OCI-LY1 (cell line): ENCODE data around the gene ATP8B3.

ENCODE experiments used
- H2AFZ ChIP-seq: fragments of 200-600 bp; sonication (generic), shearing (Covaris generic); 2 replicates; pipeline ENCODE4 v1.6.0; 2014; ENCODE audit warnings: antibody characterized with exemption, mild to moderate bottlenecking, low read length
- H3F3A ChIP-seq: fragments of 200-600 bp; sonication (generic), shearing (Covaris generic); 2 replicates; pipeline ENCODE4 v1.6.0; 2014; ENCODE audit warnings: mild to moderate bottlenecking, antibody characterized with exemption, low read length, moderate library complexity; ENCODE audit not compliant: insufficient read depth
- H3K27ac ChIP-seq: fragments of 200-600 bp; sonication (generic); 2 replicates; pipeline ENCODE4 v1.5.1; 2014; ENCODE audit warnings: low read length, mixed run types, mild to moderate bottlenecking, low read depth; ENCODE audit not compliant: poor library complexity, severe bottlenecking
- H3K27me3 ChIP-seq: fragments of 200-600 bp; sonication (generic); 2 replicates; pipeline ENCODE4 v1.6.0; 2014; ENCODE audit warnings: antibody characterized with exemption, mild to moderate bottlenecking, low read length, moderate library complexity; ENCODE audit not compliant: insufficient read depth
- H3K36me3 ChIP-seq: fragments of 200-600 bp; sonication (generic); 2 replicates; pipeline ENCODE4 v1.6.1; 2014; ENCODE audit warnings: mild to moderate bottlenecking, antibody characterized with exemption, low read length, moderate library complexity, mixed read lengths; ENCODE audit not compliant: insufficient read depth
- H3K4me1 ChIP-seq: fragments of 200-600 bp; sonication (generic); 2 replicates; pipeline ENCODE4 v1.5.1; 2014; ENCODE audit warnings: mild to moderate bottlenecking, low read length, moderate library complexity; ENCODE audit not compliant: insufficient read depth, severe bottlenecking
- H3K4me2 ChIP-seq: fragments of 200-600 bp; sonication (generic), shearing (Covaris generic); 2 replicates; pipeline ENCODE4 v1.6.1; 2014; ENCODE audit warnings: low read length
- H3K4me3 ChIP-seq: fragments of 200-600 bp; sonication (generic); 2 replicates; pipeline ENCODE4 v1.5.1; 2014; ENCODE audit warnings: low read length, low read depth, mild to moderate bottlenecking, mixed read lengths; ENCODE audit not compliant: poor library complexity, severe bottlenecking
- H3K79me2 ChIP-seq: fragments of 200-600 bp; shearing (Covaris generic); 2 replicates; pipeline ENCODE4 v1.6.1; 2016; ENCODE audit warnings: mixed run types, low read length, mixed read lengths; ENCODE audit not compliant: insufficient read depth
- H3K9ac ChIP-seq: fragments of 200-600 bp; sonication (generic), shearing (Covaris generic); 2 replicates; pipeline ENCODE4 v1.6.1; 2014; ENCODE audit warnings: mild to moderate bottlenecking, low read length, mixed read lengths
- H3K9me2 ChIP-seq: fragments of 200-600 bp; sonication (generic), shearing (Covaris generic); 2 replicates; pipeline ENCODE4 v1.6.1; 2014; ENCODE audit warnings: low read depth, mild to moderate bottlenecking, low read length, mixed read lengths
- H3K9me3 ChIP-seq: fragments of 200-600 bp; shearing (Covaris generic); 2 replicates; pipeline ENCODE4 v1.6.1; 2014; ENCODE audit warnings: low read length, mixed read lengths
- H4K20me1 ChIP-seq: fragments of 200-600 bp; sonication (generic), shearing (Covaris generic); 2 replicates; pipeline ENCODE4 v1.6.0; 2016; ENCODE audit warnings: mild to moderate bottlenecking, low read length; ENCODE audit not compliant: insufficient read depth
- EZH2 ChIP-seq: fragments of 200-600 bp; sonication (generic), shearing (Covaris generic); IDR thresholded peaks from 2 replicates; pipeline ENCODE4 v1.8.0; 2017; ENCODE audit warnings: borderline replicate concordance, mixed run types, mild to moderate bottlenecking, antibody characterized with exemption, low read length, moderate library complexity, mixed read lengths
- TF ChIP-seq, protein P1 (sequence below): fragments of 200-600 bp; sonication (generic), shearing (Covaris generic); IDR thresholded peaks from 2 replicates; pipeline ENCODE4 v1.5.1; 2017; ENCODE audit warnings: mild to moderate bottlenecking, antibody characterized with exemption, low read length, moderate library complexity, mixed read lengths

The ATP8B3 gene

DNA sequence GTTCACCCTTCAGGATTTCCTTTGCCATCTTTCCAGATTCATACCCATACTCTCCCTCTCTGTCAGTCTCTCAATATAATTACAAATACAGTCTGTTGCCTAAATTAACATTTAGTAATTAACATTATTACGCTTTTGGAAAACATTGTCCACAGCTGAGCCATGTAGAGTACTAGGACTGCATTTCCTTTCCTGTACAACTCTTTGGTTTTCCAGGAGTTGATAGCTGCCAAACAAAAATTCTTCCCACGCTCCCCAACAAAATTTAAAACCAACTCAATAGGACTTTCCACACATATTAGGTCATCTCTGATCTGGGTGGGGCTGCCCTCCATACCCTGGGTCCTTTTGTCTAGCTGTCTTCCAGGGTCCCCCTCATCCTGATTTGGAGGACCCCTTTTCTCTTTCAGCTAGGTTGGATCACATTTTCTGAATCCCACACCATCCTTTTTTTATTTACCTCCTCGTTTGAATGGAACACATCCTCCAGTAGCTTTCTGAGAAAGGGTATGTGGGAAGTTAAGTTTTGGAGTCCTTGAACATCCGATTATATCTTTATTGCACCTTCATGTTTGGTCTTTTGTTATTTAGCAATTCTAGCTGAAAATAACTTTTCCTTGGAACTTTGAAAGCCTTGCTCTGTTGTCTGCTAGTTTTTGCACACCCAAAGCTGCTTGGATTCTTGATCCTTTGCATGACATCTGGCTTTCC lies 41.1 kb downstream of the ATP8B3 start:
- Histone ChIP-seq H3K4me1 (no peaks in the 10 kb centered on the region), H3F3A (no peaks in the 10 kb centered on the region), H3K27me3 (peaks cover 11% of the 10 kb centered on the region; the same call in 1 of the 2 replicates), H3K79me2 (no peaks in the 10 kb centered on the region), H4K20me1 (no peaks in the 10 kb centered on the region), H3K36me3 (no peaks in the 10 kb centered on the region; the same call in 1 of the 2 replicates), H3K4me2 (no peak overlapping the region), H3K9me3 (peaks cover 9% of the 10 kb centered on the region), H2AFZ (no peak overlapping the region), H3K9ac (no peak overlapping the region), H3K27ac (no peak overlapping the region), H3K9me2 (no peaks in the 10 kb centered on the region), H3K4me3 (no peak overlapping the region)
- TF ChIP-seq EZH2, result no peak
- TF ChIP-seq, protein P1, sequence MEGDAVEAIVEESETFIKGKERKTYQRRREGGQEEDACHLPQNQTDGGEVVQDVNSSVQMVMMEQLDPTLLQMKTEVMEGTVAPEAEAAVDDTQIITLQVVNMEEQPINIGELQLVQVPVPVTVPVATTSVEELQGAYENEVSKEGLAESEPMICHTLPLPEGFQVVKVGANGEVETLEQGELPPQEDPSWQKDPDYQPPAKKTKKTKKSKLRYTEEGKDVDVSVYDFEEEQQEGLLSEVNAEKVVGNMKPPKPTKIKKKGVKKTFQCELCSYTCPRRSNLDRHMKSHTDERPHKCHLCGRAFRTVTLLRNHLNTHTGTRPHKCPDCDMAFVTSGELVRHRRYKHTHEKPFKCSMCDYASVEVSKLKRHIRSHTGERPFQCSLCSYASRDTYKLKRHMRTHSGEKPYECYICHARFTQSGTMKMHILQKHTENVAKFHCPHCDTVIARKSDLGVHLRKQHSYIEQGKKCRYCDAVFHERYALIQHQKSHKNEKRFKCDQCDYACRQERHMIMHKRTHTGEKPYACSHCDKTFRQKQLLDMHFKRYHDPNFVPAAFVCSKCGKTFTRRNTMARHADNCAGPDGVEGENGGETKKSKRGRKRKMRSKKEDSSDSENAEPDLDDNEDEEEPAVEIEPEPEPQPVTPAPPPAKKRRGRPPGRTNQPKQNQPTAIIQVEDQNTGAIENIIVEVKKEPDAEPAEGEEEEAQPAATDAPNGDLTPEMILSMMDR, result no peak

DNA sequence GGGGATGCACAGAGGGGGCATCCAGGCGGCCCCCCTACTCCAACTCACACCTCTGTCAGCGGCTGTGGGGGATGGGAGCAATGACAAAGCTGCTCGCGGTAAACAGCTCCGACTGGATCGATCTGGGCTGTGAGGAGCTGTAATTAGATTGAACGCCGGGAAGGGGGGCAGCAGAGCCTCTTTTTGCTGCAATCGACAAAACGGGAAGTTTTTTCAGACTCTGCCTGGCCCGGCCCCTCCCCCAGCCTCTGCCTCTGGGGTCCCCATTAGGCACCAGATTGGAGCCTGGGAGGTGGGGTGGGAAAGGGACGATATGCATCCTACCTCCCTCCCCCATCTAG lies 42.5 kb downstream of the ATP8B3 start:
- no peak overlapping the region for H3K4me2 ChIP-seq
- no peaks in the 10 kb centered on the region for H3K79me2 ChIP-seq
- peaks cover 11% of the 10 kb centered on the region; the same call in 1 of the 2 replicates for H3K27me3 ChIP-seq

DNA sequence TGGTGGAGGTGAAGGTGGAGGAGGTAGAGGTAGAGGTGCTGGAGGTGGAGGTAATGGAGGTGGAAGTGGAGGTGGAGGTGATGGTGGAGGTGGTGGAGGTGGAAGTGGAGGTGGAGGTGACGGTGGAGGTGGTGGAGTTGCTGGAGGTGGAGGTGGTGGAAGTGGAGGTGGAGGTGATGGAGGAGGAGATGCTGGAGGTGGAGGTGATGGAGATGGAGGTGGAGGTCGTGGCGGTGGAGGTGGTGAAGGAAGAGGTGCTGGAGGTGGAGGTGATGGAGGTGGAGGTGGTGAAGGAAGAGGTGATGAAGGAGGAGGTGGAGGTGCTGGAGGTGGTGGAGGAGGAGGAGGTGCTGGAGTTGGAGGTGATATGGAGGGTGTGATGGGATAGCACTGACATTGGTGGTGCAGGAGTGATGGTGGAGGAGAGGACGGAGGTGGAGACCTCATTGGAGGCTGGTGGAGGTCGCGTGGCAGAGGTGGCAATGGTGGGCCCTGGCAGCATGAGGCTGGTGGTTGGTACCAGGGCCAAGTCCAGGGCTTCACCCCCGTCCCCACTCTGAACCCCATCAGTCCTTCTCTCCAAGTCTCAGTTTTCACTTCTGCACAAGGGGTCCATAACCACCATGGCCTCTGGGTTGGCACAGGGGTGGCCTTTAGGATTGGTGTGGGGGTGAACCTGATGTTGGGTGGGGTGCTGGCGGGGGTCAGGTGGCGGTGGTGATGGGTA lies 43.0 kb downstream of the ATP8B3 start:
- peaks cover 11% of the 10 kb centered on the region; the same call in 1 of the 2 replicates for H3K27me3 ChIP-seq
- no peaks in the 10 kb centered on the region for H3K9me2 ChIP-seq
- H3K4me2 ChIP-seq, result no peak overlapping the region
- no peak overlapping the region for H3K4me3 ChIP-seq
- no peaks in the 10 kb centered on the region for H4K20me1 ChIP-seq
- H3K27ac ChIP-seq, result no peak overlapping the region
- no peaks in the 10 kb centered on the region for H3K79me2 ChIP-seq
- no peak overlapping the region for H2AFZ ChIP-seq
- H3K9ac ChIP-seq, result no peak overlapping the region
- no peak for TF ChIP-seq EZH2
- TF ChIP-seq, protein P1, result no peak
- H3K4me1 ChIP-seq, result no peaks in the 10 kb centered on the region
- H3K9me3 ChIP-seq, result peaks cover 9% of the 10 kb centered on the region
- no peaks in the 10 kb centered on the region for H3K36me3 ChIP-seq
- no peaks in the 10 kb centered on the region for H3F3A ChIP-seq

More for the DNA sequence above, 42.5 kb downstream of the ATP8B3 start:
- peaks cover 9% of the 10 kb centered on the region for H3K9me3 ChIP-seq
- TF ChIP-seq, protein P1, result no peak
- no peak for TF ChIP-seq EZH2
- H3K4me3 ChIP-seq, result no peak overlapping the region
- no peaks in the 10 kb centered on the region for H4K20me1 ChIP-seq
- no peaks in the 10 kb centered on the region for H3K9me2 ChIP-seq
- H3K36me3 ChIP-seq, result no peaks in the 10 kb centered on the region
- no peaks in the 10 kb centered on the region for H3K4me1 ChIP-seq
- no peak overlapping the region for H3K27ac ChIP-seq
- H2AFZ ChIP-seq, result no peak overlapping the region
- no peaks in the 10 kb centered on the region for H3F3A ChIP-seq
- H3K9ac ChIP-seq, result no peak overlapping the region
